PC-9 (cell line): ENCODE results near the gene TMEM53.

Experiments
- EZH2 ChIP-seq: fragments of 200-600 bp; sonication (generic); IDR thresholded peaks from 2 replicates; pipeline ENCODE4 v1.8.0; 2017; ENCODE audit warnings: antibody characterized with exemption, low read depth
- TF ChIP-seq, protein P1 (sequence below): fragments of 200-600 bp; sonication (generic); conservative IDR thresholded peaks from 2 replicates; pipeline ENCODE4 v1.6.1; 2017; ENCODE audit warnings: mixed run types, antibody characterized with exemption, mild to moderate bottlenecking, moderate library complexity

DNA sequence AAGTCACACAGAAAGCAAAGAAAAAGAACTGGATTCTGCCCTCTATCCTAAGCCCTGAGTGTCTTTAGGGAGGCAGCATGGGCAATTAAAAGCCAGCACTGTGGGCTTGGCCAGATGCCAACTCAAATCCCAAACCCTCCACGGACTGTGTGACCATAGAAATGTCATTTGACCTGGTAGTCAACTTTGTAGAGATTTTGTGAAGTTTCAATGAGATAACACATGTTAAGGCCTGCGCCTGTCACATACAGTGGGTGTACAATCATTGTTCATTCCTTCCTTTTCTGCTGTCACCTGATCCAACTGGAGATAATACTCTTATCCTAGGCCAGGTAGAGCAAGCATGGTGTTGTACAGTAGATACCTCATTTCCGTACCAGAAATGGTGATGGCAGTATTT lies 54.2 kb downstream of the TMEM53 start:
- TF ChIP-seq, protein P1, sequence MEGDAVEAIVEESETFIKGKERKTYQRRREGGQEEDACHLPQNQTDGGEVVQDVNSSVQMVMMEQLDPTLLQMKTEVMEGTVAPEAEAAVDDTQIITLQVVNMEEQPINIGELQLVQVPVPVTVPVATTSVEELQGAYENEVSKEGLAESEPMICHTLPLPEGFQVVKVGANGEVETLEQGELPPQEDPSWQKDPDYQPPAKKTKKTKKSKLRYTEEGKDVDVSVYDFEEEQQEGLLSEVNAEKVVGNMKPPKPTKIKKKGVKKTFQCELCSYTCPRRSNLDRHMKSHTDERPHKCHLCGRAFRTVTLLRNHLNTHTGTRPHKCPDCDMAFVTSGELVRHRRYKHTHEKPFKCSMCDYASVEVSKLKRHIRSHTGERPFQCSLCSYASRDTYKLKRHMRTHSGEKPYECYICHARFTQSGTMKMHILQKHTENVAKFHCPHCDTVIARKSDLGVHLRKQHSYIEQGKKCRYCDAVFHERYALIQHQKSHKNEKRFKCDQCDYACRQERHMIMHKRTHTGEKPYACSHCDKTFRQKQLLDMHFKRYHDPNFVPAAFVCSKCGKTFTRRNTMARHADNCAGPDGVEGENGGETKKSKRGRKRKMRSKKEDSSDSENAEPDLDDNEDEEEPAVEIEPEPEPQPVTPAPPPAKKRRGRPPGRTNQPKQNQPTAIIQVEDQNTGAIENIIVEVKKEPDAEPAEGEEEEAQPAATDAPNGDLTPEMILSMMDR, result no peak
- TF ChIP-seq EZH2, result no peak
